ENCODE measurements around the gene TMEM52B.

DNA sequence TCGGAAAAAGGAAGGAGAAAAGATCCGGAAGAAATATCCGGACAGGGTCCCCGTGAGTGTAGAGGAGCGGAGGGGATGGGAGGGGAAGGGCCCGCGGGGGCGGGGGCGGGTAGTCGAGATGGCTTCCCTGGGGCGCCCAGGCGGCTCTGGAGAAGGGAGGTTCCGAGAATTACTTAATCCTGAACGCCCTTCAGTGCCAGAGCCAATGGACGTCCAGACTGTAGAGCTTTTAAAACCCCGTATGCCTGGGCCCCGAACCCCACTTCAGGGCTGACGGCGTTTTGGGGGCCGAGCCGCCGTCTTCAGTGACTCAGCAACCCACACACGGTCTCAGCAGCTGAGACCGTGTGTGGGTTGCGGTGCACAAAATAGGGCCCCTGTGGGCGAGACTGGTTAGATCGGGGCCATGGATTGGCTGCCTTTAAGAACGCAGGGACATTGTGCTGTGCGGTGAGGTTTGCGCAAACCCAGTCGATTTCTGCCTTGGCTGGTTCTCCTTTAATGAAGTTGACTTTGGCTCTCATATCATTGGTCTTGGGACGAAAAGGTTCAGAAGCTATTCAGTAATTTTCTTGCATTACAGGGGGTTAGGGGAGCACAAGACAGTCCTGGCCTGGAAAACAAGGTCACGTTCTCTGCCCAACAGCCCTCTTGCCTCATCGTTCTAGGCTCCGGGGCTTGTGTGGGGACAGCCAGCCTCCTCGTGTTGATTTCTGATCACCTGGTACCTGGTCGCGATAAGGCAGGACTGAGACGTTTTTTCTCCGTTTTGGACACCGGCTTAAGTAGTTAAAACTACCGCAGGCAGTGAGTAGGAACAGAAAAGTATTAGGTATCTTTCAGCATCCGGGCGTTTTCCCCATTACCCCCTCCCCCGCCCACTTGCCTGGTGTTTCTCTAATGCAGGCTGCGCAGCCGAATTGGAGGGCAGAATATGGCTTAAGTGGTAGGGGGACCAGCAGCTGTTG lies 34.6 kb downstream of the TMEM52B start:
- TF ChIP-seq, protein P1, sequence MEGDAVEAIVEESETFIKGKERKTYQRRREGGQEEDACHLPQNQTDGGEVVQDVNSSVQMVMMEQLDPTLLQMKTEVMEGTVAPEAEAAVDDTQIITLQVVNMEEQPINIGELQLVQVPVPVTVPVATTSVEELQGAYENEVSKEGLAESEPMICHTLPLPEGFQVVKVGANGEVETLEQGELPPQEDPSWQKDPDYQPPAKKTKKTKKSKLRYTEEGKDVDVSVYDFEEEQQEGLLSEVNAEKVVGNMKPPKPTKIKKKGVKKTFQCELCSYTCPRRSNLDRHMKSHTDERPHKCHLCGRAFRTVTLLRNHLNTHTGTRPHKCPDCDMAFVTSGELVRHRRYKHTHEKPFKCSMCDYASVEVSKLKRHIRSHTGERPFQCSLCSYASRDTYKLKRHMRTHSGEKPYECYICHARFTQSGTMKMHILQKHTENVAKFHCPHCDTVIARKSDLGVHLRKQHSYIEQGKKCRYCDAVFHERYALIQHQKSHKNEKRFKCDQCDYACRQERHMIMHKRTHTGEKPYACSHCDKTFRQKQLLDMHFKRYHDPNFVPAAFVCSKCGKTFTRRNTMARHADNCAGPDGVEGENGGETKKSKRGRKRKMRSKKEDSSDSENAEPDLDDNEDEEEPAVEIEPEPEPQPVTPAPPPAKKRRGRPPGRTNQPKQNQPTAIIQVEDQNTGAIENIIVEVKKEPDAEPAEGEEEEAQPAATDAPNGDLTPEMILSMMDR (IDR thresholded peaks at IDR 0.05) = no peak
- TF ChIP-seq POLR2A (IDR thresholded peaks at IDR 0.05) = peak; percentile 73

All from breast epithelium (tissue), 3 donors.